OCI-LY1 (cell line): ENCODE results near the gene DNAH11.

Experiments
- H2AFZ ChIP-seq: fragments of 200-600 bp; sonication (generic), shearing (Covaris generic); 2 replicates; pipeline ENCODE4 v1.6.0; 2014; ENCODE audit warnings: antibody characterized with exemption, mild to moderate bottlenecking, low read length
- H3F3A ChIP-seq: fragments of 200-600 bp; sonication (generic), shearing (Covaris generic); 2 replicates; pipeline ENCODE4 v1.6.0; 2014; ENCODE audit warnings: mild to moderate bottlenecking, antibody characterized with exemption, low read length, moderate library complexity; ENCODE audit not compliant: insufficient read depth
- H3K27ac ChIP-seq: fragments of 200-600 bp; sonication (generic); 2 replicates; pipeline ENCODE4 v1.5.1; 2014; ENCODE audit warnings: low read length, mixed run types, mild to moderate bottlenecking, low read depth; ENCODE audit not compliant: poor library complexity, severe bottlenecking
- H3K27me3 ChIP-seq: fragments of 200-600 bp; sonication (generic); 2 replicates; pipeline ENCODE4 v1.6.0; 2014; ENCODE audit warnings: antibody characterized with exemption, mild to moderate bottlenecking, low read length, moderate library complexity; ENCODE audit not compliant: insufficient read depth
- H3K36me3 ChIP-seq: fragments of 200-600 bp; sonication (generic); 2 replicates; pipeline ENCODE4 v1.6.1; 2014; ENCODE audit warnings: mild to moderate bottlenecking, antibody characterized with exemption, low read length, moderate library complexity, mixed read lengths; ENCODE audit not compliant: insufficient read depth
- H3K4me1 ChIP-seq: fragments of 200-600 bp; sonication (generic); 2 replicates; pipeline ENCODE4 v1.5.1; 2014; ENCODE audit warnings: mild to moderate bottlenecking, low read length, moderate library complexity; ENCODE audit not compliant: insufficient read depth, severe bottlenecking
- H3K4me2 ChIP-seq: fragments of 200-600 bp; sonication (generic), shearing (Covaris generic); 2 replicates; pipeline ENCODE4 v1.6.1; 2014; ENCODE audit warnings: low read length
- H3K4me3 ChIP-seq: fragments of 200-600 bp; sonication (generic); 2 replicates; pipeline ENCODE4 v1.5.1; 2014; ENCODE audit warnings: low read length, low read depth, mild to moderate bottlenecking, mixed read lengths; ENCODE audit not compliant: poor library complexity, severe bottlenecking
- H3K79me2 ChIP-seq: fragments of 200-600 bp; shearing (Covaris generic); 2 replicates; pipeline ENCODE4 v1.6.1; 2016; ENCODE audit warnings: mixed run types, low read length, mixed read lengths; ENCODE audit not compliant: insufficient read depth
- H3K9ac ChIP-seq: fragments of 200-600 bp; sonication (generic), shearing (Covaris generic); 2 replicates; pipeline ENCODE4 v1.6.1; 2014; ENCODE audit warnings: mild to moderate bottlenecking, low read length, mixed read lengths
- H3K9me2 ChIP-seq: fragments of 200-600 bp; sonication (generic), shearing (Covaris generic); 2 replicates; pipeline ENCODE4 v1.6.1; 2014; ENCODE audit warnings: low read depth, mild to moderate bottlenecking, low read length, mixed read lengths
- H3K9me3 ChIP-seq: fragments of 200-600 bp; shearing (Covaris generic); 2 replicates; pipeline ENCODE4 v1.6.1; 2014; ENCODE audit warnings: low read length, mixed read lengths
- H4K20me1 ChIP-seq: fragments of 200-600 bp; sonication (generic), shearing (Covaris generic); 2 replicates; pipeline ENCODE4 v1.6.0; 2016; ENCODE audit warnings: mild to moderate bottlenecking, low read length; ENCODE audit not compliant: insufficient read depth
- CTCF ChIP-seq: fragments of 200-600 bp; sonication (generic), shearing (Covaris generic); IDR thresholded peaks from 2 replicates; pipeline ENCODE4 v1.5.1; 2017; ENCODE audit warnings: mild to moderate bottlenecking, antibody characterized with exemption, low read length, moderate library complexity, mixed read lengths
- EZH2 ChIP-seq: fragments of 200-600 bp; sonication (generic), shearing (Covaris generic); IDR thresholded peaks from 2 replicates; pipeline ENCODE4 v1.8.0; 2017; ENCODE audit warnings: borderline replicate concordance, mixed run types, mild to moderate bottlenecking, antibody characterized with exemption, low read length, moderate library complexity, mixed read lengths

Gene DNAH11

GRCh38 chr7:21915140-21915539, 372.3 kb downstream of the DNAH11 start:
- Histone ChIP-seq H3F3A (no peaks in the 10 kb centered on the region), H3K79me2 (no peaks in the 10 kb centered on the region), H3K27ac (no peak overlapping the region), H3K4me3 (no peak overlapping the region), H3K27me3 (no peaks in the 10 kb centered on the region), H3K36me3 (peaks cover 16% of the 10 kb centered on the region), H3K4me2 (no peak overlapping the region; the same call in 1 of the 2 replicates), H2AFZ (no peak overlapping the region), H4K20me1 (no peaks in the 10 kb centered on the region), H3K4me1 (peaks cover 31% of the 10 kb centered on the region), H3K9me2 (no peaks in the 10 kb centered on the region), H3K9me3 (no peaks in the 10 kb centered on the region), H3K9ac (no peak overlapping the region)
- no peak for TF ChIP-seq CTCF
- no peak for TF ChIP-seq EZH2

- Histone ChIP-seq H3K4me3 (no peak overlapping the region), H2AFZ (no peak overlapping the region), H3K4me2 (no peak overlapping the region), H3K36me3 (peaks cover 16% of the 10 kb centered on the region), H3K79me2 (no peaks in the 10 kb centered on the region), H3K9me2 (no peaks in the 10 kb centered on the region), H3F3A (no peaks in the 10 kb centered on the region), H3K9ac (no peak overlapping the region), H3K27ac (no peak overlapping the region), H4K20me1 (no peaks in the 10 kb centered on the region), H3K4me1 (peaks cover 31% of the 10 kb centered on the region), H3K27me3 (no peaks in the 10 kb centered on the region), H3K9me3 (no peaks in the 10 kb centered on the region)
- TF ChIP-seq CTCF: no peak
- no peak for TF ChIP-seq EZH2
Observed at GRCh38 chr7:21916176-21916575, 373.3 kb downstream of the DNAH11 start.

GRCh38 chr7:21916629-21917028, 373.8 kb downstream of the DNAH11 start:
- no peaks in the 10 kb centered on the region for H3K9me3 ChIP-seq
- H4K20me1 ChIP-seq: no peaks in the 10 kb centered on the region
- no peaks in the 10 kb centered on the region for H3K27me3 ChIP-seq
- no peaks in the 10 kb centered on the region for H3K9me2 ChIP-seq
- no peak overlapping the region for H3K4me3 ChIP-seq
- H3K9ac ChIP-seq: no peak overlapping the region
- H3K4me1 ChIP-seq: peaks cover 31% of the 10 kb centered on the region
- H3K36me3 ChIP-seq: peaks cover 16% of the 10 kb centered on the region
- no peak overlapping the region for H3K4me2 ChIP-seq
- H3F3A ChIP-seq: no peaks in the 10 kb centered on the region
- H2AFZ ChIP-seq: no peak overlapping the region
- TF ChIP-seq CTCF: no peak
- no peak for TF ChIP-seq EZH2
- no peaks in the 10 kb centered on the region for H3K79me2 ChIP-seq
- H3K27ac ChIP-seq: no peak overlapping the region
